ENCODE measurements around the gene SIGLEC14. TPM values are rescaled to one million over a fixed set of nuclear protein-coding genes. Genes with fewer than 3 reads are reported as not detected.

SIGLEC14 gene
- polyA plus RNA-seq, 2 of the 4 experiments (the other 2 are of a cell fraction): 0.03 TPM; not detected in 1

DNA sequence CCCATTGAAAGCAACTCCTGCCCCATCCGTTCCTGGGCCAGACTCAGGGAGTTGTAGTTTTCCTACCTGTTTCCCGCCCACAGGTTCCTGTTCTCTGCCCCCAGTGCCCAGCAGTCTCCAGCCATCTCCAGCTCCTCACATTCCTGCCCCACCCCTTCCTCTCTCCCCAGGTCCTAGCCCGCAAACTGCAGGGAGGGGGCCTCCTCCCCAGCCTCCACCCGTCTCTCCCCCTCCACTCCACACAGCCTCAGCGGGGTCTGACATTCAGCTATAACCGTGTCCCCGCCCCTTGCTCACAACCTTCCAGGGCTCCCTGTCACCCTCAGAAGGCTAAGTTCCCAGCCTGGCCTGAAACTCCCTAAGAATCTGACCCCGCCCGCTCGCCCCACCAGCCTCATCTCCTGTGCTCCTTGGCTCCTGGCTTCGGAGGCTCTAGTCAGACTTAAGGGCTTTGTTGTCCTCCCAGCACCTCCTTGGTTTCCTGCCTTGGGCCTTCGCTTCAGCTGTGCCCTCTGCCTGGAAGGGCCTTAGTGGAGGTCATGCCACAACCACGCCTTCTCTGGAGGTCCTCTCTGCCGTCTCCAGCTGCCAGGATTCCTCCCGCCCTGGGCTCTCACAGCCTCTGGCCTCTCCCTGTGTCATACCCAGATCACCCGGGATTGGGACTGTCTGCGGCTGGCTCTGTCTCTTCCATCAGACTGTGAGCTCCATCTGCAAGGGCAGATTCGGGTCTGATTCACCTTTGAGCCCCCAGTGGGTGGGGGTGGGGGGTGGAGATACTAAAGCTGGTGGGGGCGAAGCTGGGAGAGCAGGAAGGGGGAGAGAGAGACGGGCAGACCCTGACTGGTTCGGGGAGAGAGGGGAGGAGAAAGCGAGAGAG lies 41.4 kb upstream of the SIGLEC14 start:
- Histone ChIP-seq H3K9me3 (0 out of 3 replicates have a peak, but pooled peaks cover 4% of the 10 kb centered on the region), H3K4me3 (peak overlapping the region; percentile 77), H3K4me1 (peaks cover 34% of the 10 kb centered on the region), H3K27ac (peak overlapping the region; percentile 95 to 100), H3K4me2 (peak overlapping the region; percentile 98)
- FAIRE-seq (no peak), DNase-seq (ENCODE audit: low read depth in 1 of 2, low spot score in 1 of 2) (peak; percentile 68 to 73), ATAC-seq (peak; percentile 44 to 59)
- WGBS (ENCODE audit: missing lambda C conversion rate): 2% methylated on average over 19 of the region's 22 CpGs
- TF ChIP-seq, protein P1, sequence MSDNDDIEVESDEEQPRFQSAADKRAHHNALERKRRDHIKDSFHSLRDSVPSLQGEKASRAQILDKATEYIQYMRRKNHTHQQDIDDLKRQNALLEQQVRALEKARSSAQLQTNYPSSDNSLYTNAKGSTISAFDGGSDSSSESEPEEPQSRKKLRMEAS (IDR thresholded peaks at IDR 0.05): peak; percentile 59
- TF ChIP-seq, protein P2, sequence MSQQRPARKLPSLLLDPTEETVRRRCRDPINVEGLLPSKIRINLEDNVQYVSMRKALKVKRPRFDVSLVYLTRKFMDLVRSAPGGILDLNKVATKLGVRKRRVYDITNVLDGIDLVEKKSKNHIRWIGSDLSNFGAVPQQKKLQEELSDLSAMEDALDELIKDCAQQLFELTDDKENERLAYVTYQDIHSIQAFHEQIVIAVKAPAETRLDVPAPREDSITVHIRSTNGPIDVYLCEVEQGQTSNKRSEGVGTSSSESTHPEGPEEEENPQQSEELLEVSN (IDR thresholded peaks at IDR 0.05; ENCODE audit: borderline replicate concordance, low read depth): no peak
- TF ChIP-seq NFE2L2 (conservative IDR thresholded peaks at IDR 0.05; ENCODE audit: low read length) (no peak), ESRRA (IDR thresholded peaks at IDR 0.05; ENCODE audit: borderline replicate concordance, low read length) (0 out of 2 replicates have a peak, but pooled peaks have one; percentile 22), POLR2A (IDR thresholded peaks at IDR 0.05; ENCODE audit: low read length) (peak; percentile 41; the same call in 1 of the 2 replicates)
- TF ChIP-seq, protein P3, sequence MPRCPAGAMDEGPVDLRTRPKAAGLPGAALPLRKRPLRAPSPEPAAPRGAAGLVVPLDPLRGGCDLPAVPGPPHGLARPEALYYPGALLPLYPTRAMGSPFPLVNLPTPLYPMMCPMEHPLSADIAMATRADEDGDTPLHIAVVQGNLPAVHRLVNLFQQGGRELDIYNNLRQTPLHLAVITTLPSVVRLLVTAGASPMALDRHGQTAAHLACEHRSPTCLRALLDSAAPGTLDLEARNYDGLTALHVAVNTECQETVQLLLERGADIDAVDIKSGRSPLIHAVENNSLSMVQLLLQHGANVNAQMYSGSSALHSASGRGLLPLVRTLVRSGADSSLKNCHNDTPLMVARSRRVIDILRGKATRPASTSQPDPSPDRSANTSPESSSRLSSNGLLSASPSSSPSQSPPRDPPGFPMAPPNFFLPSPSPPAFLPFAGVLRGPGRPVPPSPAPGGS (IDR thresholded peaks at IDR 0.05): no peak
- CTCF ChIA-PET: interaction anchor here (0.6 to 3.2 kb wide), 8 partner anchors 11 to 1101 kb away, joined by 3 to 28 read pairs (median 4); no protein-coding TSS in a partner anchor
- POLR2A ChIA-PET: interaction anchor here (0.6 to 3.7 kb wide), 7 partner anchors 16 to 348 kb away, joined by 3 to 29 read pairs (median 6); partner anchors contain the start of gene ZNF175

DNA sequence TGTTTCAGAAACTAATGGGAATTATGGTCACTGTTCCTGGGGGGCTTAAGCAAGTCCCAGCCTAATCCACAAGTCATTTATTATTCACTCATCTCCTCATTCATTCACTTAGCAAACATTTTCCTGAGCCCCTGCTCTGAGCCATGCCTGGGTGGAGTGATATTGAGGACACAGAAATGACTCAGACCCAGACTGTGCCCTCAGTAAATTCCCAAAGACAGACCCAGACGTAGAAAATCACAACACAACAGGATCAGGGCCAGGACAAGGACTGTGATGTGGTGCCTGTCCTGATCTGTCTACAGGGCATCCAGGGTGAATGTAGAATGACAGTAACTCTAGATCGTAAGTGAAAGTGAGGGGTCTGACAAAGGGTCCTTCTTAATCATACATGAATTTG lies 39.5 kb upstream of the SIGLEC14 start:
- POLR2A ChIA-PET: no interaction called here
- peak overlapping the region; percentile 98 for H3K4me2 ChIP-seq

DNA sequence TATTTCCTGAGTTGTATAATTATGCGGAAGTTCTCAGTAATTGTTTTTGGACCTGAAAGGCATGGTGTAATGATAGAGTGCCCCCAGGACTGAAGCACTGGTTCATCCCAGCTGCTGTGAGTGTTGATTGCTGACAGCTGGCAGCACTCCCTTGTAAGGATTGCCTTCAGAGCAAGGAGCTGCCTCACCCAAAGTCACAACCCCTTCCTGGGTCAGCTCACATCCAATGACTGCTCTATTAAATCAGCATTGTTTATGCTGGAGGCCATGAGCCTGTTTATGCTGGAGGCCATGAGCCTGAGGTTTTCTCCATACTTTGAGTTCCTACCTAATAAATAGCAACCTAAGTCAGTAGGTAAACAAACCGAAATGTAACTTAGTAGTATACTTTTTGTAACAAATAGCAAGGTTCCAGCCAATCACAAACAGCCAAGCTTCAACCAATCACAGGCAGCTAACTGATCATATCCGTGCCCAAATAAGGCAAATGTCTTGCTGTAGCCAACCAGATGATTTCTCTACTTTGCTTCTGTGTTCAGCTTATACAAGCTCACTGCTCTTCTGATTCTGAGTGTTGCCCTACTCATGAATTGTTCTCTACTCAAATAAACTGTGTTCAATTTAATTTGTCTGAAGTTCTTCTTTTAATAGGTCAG lies 34.8 kb upstream of the SIGLEC14 start:
- TF ChIP-seq MYC (IDR thresholded peaks at IDR 0.05; ENCODE audit: borderline replicate concordance, low read length) (no peak), ZFP36 (IDR thresholded peaks at IDR 0.05; ENCODE audit: borderline replicate concordance, partially characterized antibody) (peak; percentile 46)
- ATAC-seq (peak in 1 of 2 experiments; percentile 45; a peak in 2 of 6 replicates), DNase-seq (ENCODE audit: low read depth in 1 of 2, low spot score in 1 of 2) (peak in 1 of 2 experiments; percentile 26), FAIRE-seq (no peak)
- no peak overlapping the region for H3K4me2 ChIP-seq
- CTCF ChIA-PET: interaction anchor here (1.2 kb wide), 1 partner anchor 166 kb away, joined by 4 read pairs; no protein-coding TSS in a partner anchor
- peaks cover 29% of the 10 kb centered on the region; the same call in 2 of the 3 replicates for H3K9me3 ChIP-seq
- H3K27ac ChIP-seq: no peak overlapping the region
- H3K4me3 ChIP-seq: no peak overlapping the region
- POLR2A ChIA-PET: no interaction called here
- H3K4me1 ChIP-seq: peaks cover 5% of the 10 kb centered on the region
- WGBS (ENCODE audit: missing lambda C conversion rate): 58% methylated on average over 3 of the region's 3 CpGs

More for the DNA sequence above, 39.5 kb upstream of the SIGLEC14 start:
- TF ChIP-seq MAZ (IDR thresholded peaks at IDR 0.05; ENCODE audit: borderline replicate concordance, low read depth, low read length): no peak
- TF ChIP-seq, protein P4, sequence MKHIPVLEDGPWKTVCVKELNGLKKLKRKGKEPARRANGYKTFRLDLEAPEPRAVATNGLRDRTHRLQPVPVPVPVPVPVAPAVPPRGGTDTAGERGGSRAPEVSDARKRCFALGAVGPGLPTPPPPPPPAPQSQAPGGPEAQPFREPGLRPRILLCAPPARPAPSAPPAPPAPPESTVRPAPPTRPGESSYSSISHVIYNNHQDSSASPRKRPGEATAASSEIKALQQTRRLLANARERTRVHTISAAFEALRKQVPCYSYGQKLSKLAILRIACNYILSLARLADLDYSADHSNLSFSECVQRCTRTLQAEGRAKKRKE (CRISPR knock-in tag; IDR thresholded peaks at IDR 0.05; ENCODE audit: low read depth): no peak
- WGBS (ENCODE audit: missing lambda C conversion rate): 48% methylated on average over 2 of the region's 2 CpGs
- ATAC-seq (no peak), FAIRE-seq (no peak), DNase-seq (ENCODE audit: low read depth in 1 of 2, low spot score in 1 of 2) (no peak)
- Histone ChIP-seq H3K27ac (peak overlapping the region in 1 of 2 experiments; percentile 9; a peak in 2 of 6 replicates), H3K9me3 (peaks cover 11% of the 10 kb centered on the region; the same call in 1 of the 3 replicates), H3K4me3 (no peak overlapping the region), H3K4me1 (peaks cover 16% of the 10 kb centered on the region)
- CTCF ChIA-PET: interaction anchor here (1.3 kb wide), 1 partner anchor 265 kb away, joined by 3 read pairs; no protein-coding TSS in a partner anchor

DNA sequence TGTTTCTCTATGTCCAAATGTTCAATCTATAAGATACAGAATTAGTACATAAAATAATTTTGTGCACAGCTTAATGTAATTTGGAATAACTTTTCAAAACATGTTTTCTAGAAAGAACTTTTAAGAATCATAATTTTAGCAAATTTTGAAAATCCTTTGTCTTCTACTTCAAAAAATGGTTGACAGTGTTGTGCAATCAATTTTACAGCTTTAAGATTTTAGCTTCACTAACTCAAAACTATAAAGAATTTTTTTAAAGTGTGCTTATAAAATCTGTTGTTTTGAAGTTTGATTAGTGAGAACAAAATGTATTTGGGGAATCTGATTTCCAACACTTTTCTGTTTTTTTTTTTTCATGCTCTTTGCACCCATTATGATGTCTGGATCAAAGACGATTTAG lies 33.8 kb upstream of the SIGLEC14 start:
- Histone ChIP-seq H3K4me1 (no peaks in the 10 kb centered on the region), H3K4me2 (no peak overlapping the region), H3K27ac (no peak overlapping the region), H3K4me3 (no peak overlapping the region), H3K9me3 (peaks cover 36% of the 10 kb centered on the region)
- no peak for TF ChIP-seq CBX8 (IDR thresholded peaks at IDR 0.05)
- TF ChIP-seq JUNB (IDR thresholded peaks at IDR 0.05): no peak
- TF ChIP-seq MAFK (IDR thresholded peaks at IDR 0.05; ENCODE audit: partially characterized antibody): no peak
- TF ChIP-seq CEBPB (IDR thresholded peaks at IDR 0.05): 0 out of 4 replicates have a peak, but pooled peaks of 1 of the 2 experiments have one; percentile 25
- TF ChIP-seq NFE2L2 (conservative IDR thresholded peaks at IDR 0.05; ENCODE audit: low read length): no peak
- DNase-seq (ENCODE audit: low read depth in 1 of 2, low spot score in 1 of 2) (no peak), FAIRE-seq (peak; percentile 72), ATAC-seq (no peak)
- ChIA-PET CTCF (interaction anchor here (0.5 to 1.1 kb wide), 3 partner anchors 24 to 865 kb away, joined by 3 read pairs; no protein-coding TSS in a partner anchor), POLR2A (no interaction called here)
- 63% methylated on average over 1 of the region's 1 CpG for WGBS (ENCODE audit: missing lambda C conversion rate)
